Ishikawa (cell line): ENCODE measurements around the gene PARD3B.

Source experiments
- MAX ChIP-seq: IDR thresholded peaks from 2 replicates; pipeline ENCODE4 v1.6.1; 2012
- RAD21 ChIP-seq: IDR thresholded peaks from 2 replicates; pipeline ENCODE4 v1.6.1; 2012; ENCODE audit warnings: low read depth
- TAF1 ChIP-seq: IDR thresholded peaks from 2 replicates; pipeline ENCODE4 v1.6.1; 2012; ENCODE audit warnings: low read depth, mild to moderate bottlenecking

GRCh38 chr2:205460217-205460616, 914.9 kb downstream of the PARD3B start:
- no peak for TF ChIP-seq MAX
- TF ChIP-seq RAD21: no peak
- TF ChIP-seq TAF1: no peak
